ENCODE data around the gene GNB1L. TPM values are rescaled to one million over a fixed set of nuclear protein-coding genes. Genes with fewer than 3 reads are reported as not detected.

GNB1L gene
- total and polyA plus RNA-seq, 7 donors, result 2.5 to 15.0 (median 5.3) TPM

GRCh38 chr22:19841641-19842392 lies 12.9 kb downstream of the GNB1L start:
- intact Hi-C loops (cut with DNase I), result no loop called here
- 76 to 85% methylated on average over 8 of the region's 8 CpGs for WGBS, 2 donors

DNA sequence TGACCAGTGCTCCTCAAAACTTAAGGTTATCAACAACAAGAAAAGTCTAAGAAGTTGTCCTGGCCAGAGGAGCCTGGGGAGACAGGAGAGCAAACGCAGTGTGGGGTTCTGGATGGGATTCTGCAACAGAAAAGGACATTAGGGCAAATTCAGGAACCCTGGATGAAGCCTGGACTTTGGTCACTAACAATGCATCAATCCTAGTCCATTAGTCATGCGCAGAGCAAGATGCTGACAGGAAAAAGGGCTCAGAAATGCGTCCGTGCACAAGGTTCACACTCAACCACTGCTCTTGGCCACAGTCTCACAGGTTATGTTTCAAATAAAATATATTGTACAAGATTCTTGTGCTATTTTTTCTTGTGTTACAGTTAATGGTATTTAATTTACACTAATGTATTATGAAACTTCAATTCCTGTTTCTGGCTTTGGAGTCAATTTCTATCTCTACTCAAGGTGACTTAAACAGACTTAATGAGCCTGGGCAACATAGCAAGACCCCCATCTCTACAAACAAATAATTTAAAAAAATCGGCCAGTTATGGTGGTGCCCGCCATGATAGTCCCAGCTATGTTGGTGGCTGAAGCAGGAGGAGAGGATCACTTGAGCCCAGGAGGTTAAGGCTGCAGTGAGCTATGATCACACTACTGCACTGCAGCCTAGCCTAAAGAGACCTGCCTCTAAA lies 13.6 kb downstream of the GNB1L start:
- Histone ChIP-seq H3K36me3 (no peaks in the 10 kb centered on the region), H3K27me3 (no peaks in the 10 kb centered on the region), H3K9me3 (no peaks in the 10 kb centered on the region), H3K4me1 (peaks cover 0 to 15% (median 11%) of the 10 kb centered on the region in 4 donors), H3K27ac (no peak overlapping the region), H3K4me3 (no peak overlapping the region)
- no peak for DNase-seq
- 94% methylated on average over 6 of the region's 6 CpGs for WGBS, 2 donors
- intact Hi-C loops (cut with DNase I), result no loop called here
- TF ChIP-seq, protein P1, sequence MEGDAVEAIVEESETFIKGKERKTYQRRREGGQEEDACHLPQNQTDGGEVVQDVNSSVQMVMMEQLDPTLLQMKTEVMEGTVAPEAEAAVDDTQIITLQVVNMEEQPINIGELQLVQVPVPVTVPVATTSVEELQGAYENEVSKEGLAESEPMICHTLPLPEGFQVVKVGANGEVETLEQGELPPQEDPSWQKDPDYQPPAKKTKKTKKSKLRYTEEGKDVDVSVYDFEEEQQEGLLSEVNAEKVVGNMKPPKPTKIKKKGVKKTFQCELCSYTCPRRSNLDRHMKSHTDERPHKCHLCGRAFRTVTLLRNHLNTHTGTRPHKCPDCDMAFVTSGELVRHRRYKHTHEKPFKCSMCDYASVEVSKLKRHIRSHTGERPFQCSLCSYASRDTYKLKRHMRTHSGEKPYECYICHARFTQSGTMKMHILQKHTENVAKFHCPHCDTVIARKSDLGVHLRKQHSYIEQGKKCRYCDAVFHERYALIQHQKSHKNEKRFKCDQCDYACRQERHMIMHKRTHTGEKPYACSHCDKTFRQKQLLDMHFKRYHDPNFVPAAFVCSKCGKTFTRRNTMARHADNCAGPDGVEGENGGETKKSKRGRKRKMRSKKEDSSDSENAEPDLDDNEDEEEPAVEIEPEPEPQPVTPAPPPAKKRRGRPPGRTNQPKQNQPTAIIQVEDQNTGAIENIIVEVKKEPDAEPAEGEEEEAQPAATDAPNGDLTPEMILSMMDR (IDR thresholded peaks at IDR 0.05), result no peak
- TF ChIP-seq EP300 (IDR thresholded peaks at IDR 0.05) (no peak), POLR2AphosphoS5 (IDR thresholded peaks at IDR 0.05) (no peak), POLR2A (IDR thresholded peaks at IDR 0.05) (no peak)

More at GRCh38 chr22:19841641-19842392, 12.9 kb downstream of the GNB1L start:
- peak; percentile 29 for DNase-seq
- peaks cover 0 to under 1% (median under 1%) of the 10 kb centered on the region in 4 donors for H3K36me3 ChIP-seq
- H3K27ac ChIP-seq, result no peak overlapping the region
- H3K9me3 ChIP-seq, result no peaks in the 10 kb centered on the region
- TF ChIP-seq POLR2AphosphoS5 (IDR thresholded peaks at IDR 0.05), result no peak
- no peak for TF ChIP-seq POLR2A (IDR thresholded peaks at IDR 0.05)
- TF ChIP-seq, protein P1 (IDR thresholded peaks at IDR 0.05), result no peak
- no peak for TF ChIP-seq EP300 (IDR thresholded peaks at IDR 0.05)
- H3K4me3 ChIP-seq, result no peak overlapping the region
- H3K27me3 ChIP-seq, result no peaks in the 10 kb centered on the region
- peaks cover 0 to 15% (median 11%) of the 10 kb centered on the region in 4 donors for H3K4me1 ChIP-seq

DNA sequence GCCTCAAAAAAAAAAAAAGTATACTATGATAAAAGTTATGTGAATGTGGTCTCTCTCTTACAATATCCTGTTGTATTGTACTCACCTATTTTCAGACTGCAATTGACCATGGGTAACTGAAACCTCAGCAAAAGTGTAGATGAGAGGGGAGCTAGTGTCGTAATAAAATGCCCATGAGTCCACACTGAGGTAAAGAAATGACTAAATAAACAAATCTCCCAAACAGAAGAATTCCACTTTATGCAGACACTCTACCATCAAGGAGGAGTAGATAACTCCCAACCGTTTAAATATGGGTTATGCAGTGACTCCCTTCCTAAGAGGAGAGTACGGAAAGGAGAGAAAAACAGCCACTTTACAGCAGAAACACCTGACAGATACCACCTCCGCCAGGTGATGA lies 14.6 kb downstream of the GNB1L start:
- WGBS, 2 donors, result 83 to 84% methylated on average over 4 of the region's 4 CpGs
- Histone ChIP-seq H3K4me3 (no peak overlapping the region), H3K36me3 (no peaks in the 10 kb centered on the region), H3K9me3 (no peaks in the 10 kb centered on the region), H3K4me1 (peaks cover 0 to 13% (median 10%) of the 10 kb centered on the region in 4 donors), H3K27me3 (no peaks in the 10 kb centered on the region), H3K27ac (no peak overlapping the region)
- TF ChIP-seq, protein P1 (IDR thresholded peaks at IDR 0.05), result no peak
- TF ChIP-seq POLR2A (IDR thresholded peaks at IDR 0.05) (no peak), POLR2AphosphoS5 (IDR thresholded peaks at IDR 0.05) (no peak), EP300 (IDR thresholded peaks at IDR 0.05) (no peak)
- intact Hi-C loops (cut with DNase I), result no loop called here
- no peak for DNase-seq

DNA sequence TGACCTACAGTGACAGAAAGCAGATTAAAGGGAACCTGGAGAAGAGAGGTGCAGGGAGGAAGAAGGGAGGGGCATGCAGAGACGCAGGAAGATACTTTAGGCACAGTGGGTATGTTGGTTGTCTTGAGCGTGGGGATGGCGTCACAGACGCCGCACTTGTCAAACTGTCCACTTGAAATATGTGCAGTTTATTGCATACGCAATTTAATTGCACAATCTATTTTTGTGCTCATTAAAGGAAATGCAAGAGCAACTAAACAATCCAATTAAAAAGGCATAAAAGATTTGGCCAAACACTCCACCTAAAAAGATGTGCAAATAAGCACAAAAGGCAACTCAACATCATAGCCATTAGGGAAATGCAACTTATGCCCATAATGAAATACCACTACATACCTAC lies 16.8 kb downstream of the GNB1L start:
- Histone ChIP-seq H3K9me3 (no peaks in the 10 kb centered on the region), H3K36me3 (no peaks in the 10 kb centered on the region), H3K4me1 (no peaks in the 10 kb centered on the region), H3K27ac (no peak overlapping the region), H3K4me3 (no peak overlapping the region), H3K27me3 (no peaks in the 10 kb centered on the region)
- intact Hi-C loops (cut with DNase I), result no loop called here
- no peak for DNase-seq
- WGBS, 2 donors, result 91 to 93% methylated on average over 6 of the region's 6 CpGs
- no peak for TF ChIP-seq EP300 (IDR thresholded peaks at IDR 0.05)
- no peak for TF ChIP-seq POLR2AphosphoS5 (IDR thresholded peaks at IDR 0.05)
- no peak for TF ChIP-seq POLR2A (IDR thresholded peaks at IDR 0.05)
- TF ChIP-seq, protein P1 (IDR thresholded peaks at IDR 0.05), result no peak
